Nephron (organoid): ENCODE data around the gene WDR73.
"Not testable (repeated sequence)": the region's sequence is repeated elsewhere in the genome, so short reads cannot be mapped to it uniquely, and the experiment has no call there.

Source experiments
- H3K27ac Mint-ChIP-seq, 3 experiments: 2 replicates each; pipeline ENCODE4 v1.8.0; 2020; ENCODE audit warnings: mixed read lengths in 3 of 3, mild to moderate bottlenecking in 2 of 3, moderate library complexity in 1 of 3
- H3K27me3 Mint-ChIP-seq: 2 replicates; pipeline ENCODE4 v1.8.0; 2021; ENCODE audit warnings: low read depth, mild to moderate bottlenecking, moderate library complexity, mixed read lengths
- H3K36me3 Mint-ChIP-seq: 2 replicates; pipeline ENCODE4 v1.8.0; 2020; ENCODE audit warnings: low read depth, mixed read lengths
- H3K4me1 Mint-ChIP-seq: 2 replicates; pipeline ENCODE4 v1.8.0; 2020; ENCODE audit warnings: mixed read lengths
- H3K4me3 Mint-ChIP-seq, 3 experiments: 2 replicates each; pipeline ENCODE4 v1.8.0; 2020; ENCODE audit warnings: mild to moderate bottlenecking in 3 of 3, mixed read lengths in 3 of 3, moderate library complexity in 2 of 3
- H3K9me3 Mint-ChIP-seq: 2 replicates; pipeline ENCODE4 v1.8.0; 2020; ENCODE audit warnings: mixed read lengths
- CTCF ChIP-seq, 3 experiments: fragments of 200-600 bp; sonication (generic); IDR thresholded peaks; one replicate each; pipeline ENCODE4 v1.5.0; 2021; ENCODE audit warnings: antibody characterized with exemption in 3 of 3; ENCODE audit not compliant: unreplicated experiment in 3 of 3

WDR73 gene

GRCh38 chr15:84696757-84697156 lies 42.7 kb upstream of the WDR73 start:
- H3K4me1 Mint-ChIP-seq, result no peaks in the 10 kb centered on the region
- no peaks in the 10 kb centered on the region for H3K27me3 Mint-ChIP-seq
- H3K27ac Mint-ChIP-seq, result no peak overlapping the region
- TF ChIP-seq CTCF (IDR thresholded peaks at IDR 0.05; ENCODE audit: unreplicated experiment in 3 of 3), result no peak
- H3K9me3 Mint-ChIP-seq, result no peaks in the 10 kb centered on the region
- H3K36me3 Mint-ChIP-seq, result peaks cover 5% of the 10 kb centered on the region
- H3K4me3 Mint-ChIP-seq, result no peak overlapping the region

- no peaks in the 10 kb centered on the region for H3K27me3 Mint-ChIP-seq
- H3K4me3 Mint-ChIP-seq, result no peak overlapping the region
- H3K36me3 Mint-ChIP-seq, result peaks cover 45% of the 10 kb centered on the region
- no peaks in the 10 kb centered on the region for H3K4me1 Mint-ChIP-seq
- H3K27ac Mint-ChIP-seq, result no peak overlapping the region
- TF ChIP-seq CTCF (IDR thresholded peaks at IDR 0.05; ENCODE audit: unreplicated experiment in 3 of 3), result no peak
- H3K9me3 Mint-ChIP-seq, result no peaks in the 10 kb centered on the region
Measured at GRCh38 chr15:84690342-84690741, 36.3 kb upstream of the WDR73 start.

- Mint-ChIP-seq H3K27me3 (no peaks in the 10 kb centered on the region), H3K27ac (no peak overlapping the region), H3K4me3 (no peak overlapping the region), H3K9me3 (no peaks in the 10 kb centered on the region), H3K4me1 (no peaks in the 10 kb centered on the region), H3K36me3 (peaks cover 50% of the 10 kb centered on the region)
- TF ChIP-seq CTCF (IDR thresholded peaks at IDR 0.05; ENCODE audit: unreplicated experiment in 3 of 3), result no peak
Measured at GRCh38 chr15:84689858-84690257, 35.8 kb upstream of the WDR73 start.

GRCh38 chr15:84686446-84686845 lies 32.4 kb upstream of the WDR73 start:
- H3K4me1 Mint-ChIP-seq, result not testable (repeated sequence)
- H3K36me3 Mint-ChIP-seq, result peaks cover 66% of the 10 kb centered on the region

GRCh38 chr15:84685304-84685703 lies 31.2 kb upstream of the WDR73 start:
- Mint-ChIP-seq H3K27me3 (no peaks in the 10 kb centered on the region), H3K27ac (no peak overlapping the region), H3K9me3 (no peaks in the 10 kb centered on the region), H3K4me1 (no peaks in the 10 kb centered on the region), H3K4me3 (no peak overlapping the region), H3K36me3 (peaks cover 62% of the 10 kb centered on the region)
- no peak for TF ChIP-seq CTCF (IDR thresholded peaks at IDR 0.05; ENCODE audit: unreplicated experiment in 3 of 3)

More at GRCh38 chr15:84686446-84686845, 32.4 kb upstream of the WDR73 start:
- not testable (repeated sequence) for H3K9me3 Mint-ChIP-seq, H3K27me3 Mint-ChIP-seq, H3K4me3 Mint-ChIP-seq, H3K27ac Mint-ChIP-seq

- Mint-ChIP-seq H3K27ac (no peak overlapping the region), H3K27me3 (no peaks in the 10 kb centered on the region), H3K4me3 (no peak overlapping the region), H3K36me3 (peaks cover 62% of the 10 kb centered on the region), H3K9me3 (no peaks in the 10 kb centered on the region), H3K4me1 (no peaks in the 10 kb centered on the region)
- TF ChIP-seq CTCF (IDR thresholded peaks at IDR 0.05; ENCODE audit: unreplicated experiment in 3 of 3), result no peak
Measured at GRCh38 chr15:84684092-84684491, 30.0 kb upstream of the WDR73 start.
